22Rv1 (cell line): Measurements from ENCODE around the gene PCYT1A.

ENCODE experiments used
- CTCF ChIP-seq: fragments of 450-650 bp; IDR thresholded peaks from 2 replicates; pipeline ENCODE4 v1.5.1; 2017; ENCODE audit warnings: mild to moderate bottlenecking
- ZFX ChIP-seq: fragments of 450-650 bp; IDR thresholded peaks from 2 replicates; pipeline ENCODE4 v1.6.1; 2017; ENCODE audit warnings: antibody characterized with exemption, borderline replicate concordance

- TF ChIP-seq CTCF (no peak), ZFX (no peak)
Measured at GRCh38 chr3:196216681-196217211, 70.8 kb downstream of the PCYT1A start.
